LNCaP clone FGC (cell line): ENCODE results near the gene KIF9.
"Not testable (repeated sequence)": the region's sequence is repeated elsewhere in the genome, so short reads cannot be mapped to it uniquely, and the experiment has no call there.

ENCODE experiments used
- DNase-seq: peaks from one replicate; pipeline ENCODE4 v3.0.0-alpha.2; 2011; ENCODE audit warnings: low read depth
- H3K4me3 ChIP-seq: 2 replicates; pipeline ENCODE4 v1.5.1; 2011; ENCODE audit warnings: mild to moderate bottlenecking, low read depth, low read length, control low read depth
- CTCF ChIP-seq: IDR thresholded peaks from 2 replicates; pipeline ENCODE4 v1.5.1; 2012; ENCODE audit warnings: mild to moderate bottlenecking; ENCODE audit not compliant: control insufficient read depth, insufficient read depth; ENCODE audit errors: extremely low read depth

Gene KIF9

GRCh38 chr3:47265008-47265407 lies 17.6 kb downstream of the KIF9 start:
- H3K4me3 ChIP-seq = no peak overlapping the region
- no peak for DNase-seq
- no peak for TF ChIP-seq CTCF

- no peak overlapping the region for H3K4me3 ChIP-seq
- TF ChIP-seq CTCF = no peak
- no peak for DNase-seq
Measured at GRCh38 chr3:47261301-47261700, 21.3 kb downstream of the KIF9 start.

- no peak overlapping the region for H3K4me3 ChIP-seq
- no peak for TF ChIP-seq CTCF
- no peak for DNase-seq
Measured at GRCh38 chr3:47260605-47261004, 22.0 kb downstream of the KIF9 start.

GRCh38 chr3:47259114-47259513 lies 23.5 kb downstream of the KIF9 start:
- DNase-seq = no peak
- no peak for TF ChIP-seq CTCF
- H3K4me3 ChIP-seq = no peak overlapping the region

GRCh38 chr3:47256331-47256730 lies 26.3 kb downstream of the KIF9 start:
- not testable (repeated sequence) for H3K4me3 ChIP-seq, DNase-seq

GRCh38 chr3:47251689-47252088 lies 30.9 kb downstream of the KIF9 start:
- no peak for TF ChIP-seq CTCF
- DNase-seq = no peak
- no peak overlapping the region for H3K4me3 ChIP-seq

GRCh38 chr3:47251085-47251484 lies 31.5 kb downstream of the KIF9 start:
- DNase-seq = not testable (repeated sequence)

GRCh38 chr3:47250309-47251060 lies 32.1 kb downstream of the KIF9 start:
- TF ChIP-seq CTCF = peak; percentile 44
- H3K4me3 ChIP-seq = no peak overlapping the region
- DNase-seq = peak; percentile 18

More at GRCh38 chr3:47251085-47251484, 31.5 kb downstream of the KIF9 start:
- not testable (repeated sequence) for H3K4me3 ChIP-seq
